Activated naive CD8-positive, alpha-beta T cell treated with anti-CD3 and anti-CD28 coated beads, Interleukin-2, amount 10 ng/mL, durations not matched to agents 7 days and 5 days (primary cell): ENCODE results near the gene ADARB1. TPM values are rescaled to one million over a fixed set of nuclear protein-coding genes. Genes with fewer than 3 reads are reported as not detected.

Experiments used
- ATAC-seq: fragments of 150-1000 bp; cut with Tn5 transposase; one replicate; pipeline ENCODE4 v1.10.0; 2021; ENCODE audit warnings: low read depth, moderate library complexity
- POLR2A ChIA-PET: fragments of 350-600 bp; sonication (Branson Sonifier 250); formaldehyde crosslinking; loops from one replicate; lab custom pipeline; 2021; ENCODE audit warnings: antibody characterized with exemption; lab: Charles Lee
- DNase-seq: peaks from one replicate; pipeline ENCODE4 v3.0.0; 2021
- H3K27ac Mint-ChIP-seq: one replicate; pipeline ENCODE4 v1.8.0; 2022; ENCODE audit warnings: mild to moderate bottlenecking, mixed read lengths
- H3K27me3 Mint-ChIP-seq: one replicate; pipeline ENCODE4 v1.8.0; 2022; ENCODE audit warnings: mild to moderate bottlenecking, moderate library complexity, mixed read lengths
- H3K36me3 Mint-ChIP-seq: one replicate; pipeline ENCODE4 v1.8.0; 2021; ENCODE audit warnings: mild to moderate bottlenecking, mixed read lengths
- H3K4me1 Mint-ChIP-seq: one replicate; pipeline ENCODE4 v1.8.0; 2021; ENCODE audit warnings: mixed read lengths
- H3K4me3 Mint-ChIP-seq: one replicate; pipeline ENCODE4 v1.8.0; 2022; ENCODE audit warnings: mild to moderate bottlenecking, moderate library complexity, mixed read lengths
- H3K9me3 Mint-ChIP-seq: one replicate; pipeline ENCODE4 v1.8.0; 2021; ENCODE audit warnings: mixed read lengths
- total RNA-seq, 2 experiments: library from RNA; stranded (reverse); gene quantifications; one replicate each; pipeline ENCODE4 v1.2.3, GENCODE V29; 2021

Gene ADARB1
- total RNA-seq, 2 experiments from 2014 or later = 48.3 to 48.4 TPM

DNA sequence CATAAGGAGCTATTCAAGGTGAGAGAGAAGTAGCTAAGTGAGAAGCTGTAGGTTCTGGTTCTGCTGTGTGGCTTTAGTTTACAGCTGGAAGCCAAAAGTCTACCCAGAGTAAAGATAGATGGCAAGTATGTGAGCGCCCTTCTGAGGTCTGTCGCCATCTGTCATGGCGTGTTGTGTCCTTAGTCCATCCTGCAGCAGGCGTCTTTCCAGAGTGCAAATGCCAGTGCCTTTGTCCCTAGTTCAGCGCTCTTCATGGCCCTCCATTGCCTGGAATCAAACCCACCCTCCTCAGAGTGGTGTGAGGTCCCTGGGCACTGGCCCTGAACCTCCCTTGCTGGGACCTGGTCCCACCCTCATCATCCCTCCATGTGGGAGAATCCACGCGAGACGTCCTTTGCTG is 96.6 kb downstream of the ADARB1 start:
- no peak for DNase-seq
- Mint-ChIP-seq H3K4me3 (no peak overlapping the region), H3K4me1 (peaks cover 20% of the 10 kb centered on the region), H3K27me3 (no peaks in the 10 kb centered on the region), H3K36me3 (peaks cover 12% of the 10 kb centered on the region), H3K9me3 (no peaks in the 10 kb centered on the region), H3K27ac (no peak overlapping the region)
- no peak for ATAC-seq
- POLR2A ChIA-PET = no interaction called here

DNA sequence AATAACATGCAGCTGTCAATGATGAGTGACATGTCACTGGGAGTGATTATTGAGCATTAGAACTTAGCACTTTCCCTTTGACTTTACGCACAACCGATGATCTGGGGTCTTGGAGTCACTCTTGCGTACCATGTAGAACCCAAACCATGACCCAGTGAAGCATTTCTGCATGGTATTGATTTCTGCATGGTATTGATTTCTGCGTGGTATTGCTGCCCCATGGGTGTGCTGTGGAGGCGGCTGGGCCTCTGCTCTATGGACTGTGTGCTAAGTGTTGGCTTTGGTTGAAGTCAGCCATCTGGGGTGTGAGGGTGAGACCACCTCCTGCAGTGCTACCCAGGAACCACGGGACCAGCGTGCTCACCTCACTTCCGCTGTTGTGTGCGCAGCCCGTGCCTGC is 98.0 kb downstream of the ADARB1 start:
- H3K9me3 Mint-ChIP-seq = no peaks in the 10 kb centered on the region
- DNase-seq (no peak), ATAC-seq (no peak)
- no peak overlapping the region for H3K4me3 Mint-ChIP-seq
- H3K27me3 Mint-ChIP-seq = no peaks in the 10 kb centered on the region
- H3K36me3 Mint-ChIP-seq = peaks cover 17% of the 10 kb centered on the region
- no peak overlapping the region for H3K27ac Mint-ChIP-seq
- H3K4me1 Mint-ChIP-seq = peaks cover 20% of the 10 kb centered on the region
- POLR2A ChIA-PET = no interaction called here

DNA sequence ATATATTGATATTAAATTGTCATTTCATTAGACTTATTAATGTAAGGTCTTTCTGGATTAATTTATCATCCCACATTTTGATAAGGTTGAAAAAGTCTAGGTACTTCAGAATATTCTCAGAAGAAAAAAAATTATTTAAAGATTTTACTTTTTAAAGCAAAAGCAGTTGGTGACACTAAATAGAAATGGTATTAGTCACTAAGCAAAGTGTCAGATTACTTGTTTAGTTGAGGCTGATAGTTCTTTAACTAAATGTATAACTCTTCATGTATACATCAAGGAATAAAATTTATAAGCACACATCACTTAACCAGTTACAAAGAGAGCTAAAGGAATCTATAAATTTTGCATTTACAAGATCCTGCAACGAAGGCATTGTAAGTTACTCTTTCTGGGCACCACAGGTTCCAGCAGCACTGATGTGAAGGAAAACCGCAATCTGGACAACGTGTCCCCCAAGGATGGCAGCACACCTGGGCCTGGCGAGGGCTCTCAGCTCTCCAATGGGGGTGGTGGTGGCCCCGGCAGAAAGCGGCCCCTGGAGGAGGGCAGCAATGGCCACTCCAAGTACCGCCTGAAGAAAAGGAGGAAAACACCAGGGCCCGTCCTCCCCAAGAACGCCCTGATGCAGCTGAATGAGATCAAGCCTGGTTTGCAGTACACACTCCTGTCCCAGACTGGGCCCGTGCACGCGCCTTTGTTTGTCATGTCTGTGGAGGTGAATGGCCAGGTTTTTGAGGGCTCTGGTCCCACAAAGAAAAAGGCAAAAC is 101.1 kb downstream of the ADARB1 start:
- no peak overlapping the region for H3K27ac Mint-ChIP-seq
- H3K36me3 Mint-ChIP-seq = peaks cover 15% of the 10 kb centered on the region
- POLR2A ChIA-PET = interaction anchor here (0.6 kb wide), 1 partner anchor 1043 kb away, joined by 5 read pairs; no protein-coding TSS in a partner anchor
- H3K4me3 Mint-ChIP-seq = no peak overlapping the region
- H3K4me1 Mint-ChIP-seq = peaks cover 7% of the 10 kb centered on the region
- DNase-seq (no peak), ATAC-seq (no peak)
- H3K27me3 Mint-ChIP-seq = no peaks in the 10 kb centered on the region
- no peaks in the 10 kb centered on the region for H3K9me3 Mint-ChIP-seq

- Mint-ChIP-seq H3K27ac (no peak overlapping the region), H3K4me1 (peaks cover 2% of the 10 kb centered on the region), H3K27me3 (no peaks in the 10 kb centered on the region), H3K9me3 (no peaks in the 10 kb centered on the region), H3K36me3 (peaks cover 13% of the 10 kb centered on the region), H3K4me3 (no peak overlapping the region)
- ATAC-seq (no peak), DNase-seq (no peak)
- POLR2A ChIA-PET = interaction anchor here (0.6 kb wide), 1 partner anchor 1043 kb away, joined by 5 read pairs; no protein-coding TSS in a partner anchor
These were observed 101.8 kb downstream of the ADARB1 start for GRCh38 chr21:45176141-45176540.

- Mint-ChIP-seq H3K36me3 (peaks cover 6% of the 10 kb centered on the region), H3K4me3 (no peak overlapping the region), H3K4me1 (no peaks in the 10 kb centered on the region), H3K9me3 (no peaks in the 10 kb centered on the region), H3K27ac (no peak overlapping the region), H3K27me3 (no peaks in the 10 kb centered on the region)
- ATAC-seq (no peak), DNase-seq (no peak)
- POLR2A ChIA-PET = no interaction called here
These were observed 102.7 kb downstream of the ADARB1 start for GRCh38 chr21:45177039-45177438.

- no peak overlapping the region for H3K27ac Mint-ChIP-seq
- peaks cover 5% of the 10 kb centered on the region for H3K36me3 Mint-ChIP-seq
- H3K27me3 Mint-ChIP-seq = no peaks in the 10 kb centered on the region
- POLR2A ChIA-PET = no interaction called here
- no peaks in the 10 kb centered on the region for H3K9me3 Mint-ChIP-seq
- no peak for DNase-seq
- H3K4me1 Mint-ChIP-seq = no peaks in the 10 kb centered on the region
- ATAC-seq = no peak
- no peak overlapping the region for H3K4me3 Mint-ChIP-seq
These were observed 103.8 kb downstream of the ADARB1 start for GRCh38 chr21:45178070-45178608.

DNA sequence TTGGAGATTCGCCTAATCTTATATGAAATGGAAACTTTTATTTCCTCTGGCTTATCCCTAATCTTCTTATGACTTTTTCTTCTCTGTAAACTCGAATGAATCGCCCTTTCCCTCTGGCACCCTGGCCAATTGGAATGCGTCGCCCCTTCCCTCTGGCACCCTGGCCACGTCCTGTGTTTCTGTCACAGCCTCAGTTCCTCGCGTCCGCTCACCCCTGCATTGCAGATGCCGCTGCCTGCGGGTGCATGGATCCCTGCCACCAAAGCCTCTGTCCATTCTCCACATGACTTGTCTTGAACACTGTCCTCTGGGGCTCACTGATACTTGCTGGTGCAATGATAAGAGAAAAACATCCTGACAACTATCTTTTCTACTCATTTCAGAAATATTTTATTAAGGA is 104.6 kb downstream of the ADARB1 start:
- DNase-seq (no peak), ATAC-seq (no peak)
- Mint-ChIP-seq H3K4me3 (no peak overlapping the region), H3K27me3 (no peaks in the 10 kb centered on the region), H3K4me1 (no peaks in the 10 kb centered on the region), H3K27ac (no peak overlapping the region), H3K36me3 (peaks cover 9% of the 10 kb centered on the region), H3K9me3 (no peaks in the 10 kb centered on the region)
- POLR2A ChIA-PET = no interaction called here

- Mint-ChIP-seq H3K9me3 (no peaks in the 10 kb centered on the region), H3K4me3 (no peak overlapping the region), H3K27me3 (no peaks in the 10 kb centered on the region), H3K27ac (no peak overlapping the region), H3K4me1 (no peaks in the 10 kb centered on the region), H3K36me3 (peaks cover 9% of the 10 kb centered on the region)
- DNase-seq (no peak), ATAC-seq (no peak)
- POLR2A ChIA-PET = no interaction called here
These were observed 105.3 kb downstream of the ADARB1 start for GRCh38 chr21:45179568-45180245.

- DNase-seq (no peak), ATAC-seq (no peak)
- POLR2A ChIA-PET = no interaction called here
- no peak overlapping the region for H3K27ac Mint-ChIP-seq
- H3K4me1 Mint-ChIP-seq = no peaks in the 10 kb centered on the region
- no peak overlapping the region for H3K4me3 Mint-ChIP-seq
- H3K27me3 Mint-ChIP-seq = no peaks in the 10 kb centered on the region
- H3K9me3 Mint-ChIP-seq = no peaks in the 10 kb centered on the region
- peaks cover 14% of the 10 kb centered on the region for H3K36me3 Mint-ChIP-seq
These were observed 105.8 kb downstream of the ADARB1 start for GRCh38 chr21:45180246-45180599.

DNA sequence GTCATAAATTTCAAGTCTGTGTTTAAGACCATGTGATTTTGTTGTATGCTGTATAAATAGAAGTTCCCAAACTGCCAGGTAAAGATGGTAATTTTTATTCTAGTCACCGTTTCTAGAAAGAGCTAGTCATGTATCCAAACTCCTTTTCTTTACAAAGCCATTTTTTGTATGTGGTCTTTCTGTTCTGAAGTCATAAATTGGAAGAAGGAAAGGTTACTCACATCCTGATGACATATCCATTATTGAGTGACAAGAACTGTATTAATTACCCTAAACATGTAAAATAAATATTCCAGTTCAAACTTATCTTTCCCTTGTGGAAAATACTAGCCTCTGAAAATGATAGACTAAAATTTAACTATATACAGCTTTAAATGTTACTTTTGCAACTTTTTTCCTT is 108.6 kb downstream of the ADARB1 start:
- peaks cover 9% of the 10 kb centered on the region for H3K9me3 Mint-ChIP-seq
- no peaks in the 10 kb centered on the region for H3K4me1 Mint-ChIP-seq
- ATAC-seq = no peak
- no peak overlapping the region for H3K27ac Mint-ChIP-seq
- no peaks in the 10 kb centered on the region for H3K27me3 Mint-ChIP-seq
- DNase-seq = no peak
- H3K36me3 Mint-ChIP-seq = peaks cover 36% of the 10 kb centered on the region
- H3K4me3 Mint-ChIP-seq = no peak overlapping the region
- POLR2A ChIA-PET = no interaction called here

- H3K4me1 Mint-ChIP-seq = no peaks in the 10 kb centered on the region
- peaks cover 45% of the 10 kb centered on the region for H3K36me3 Mint-ChIP-seq
These were observed 109.5 kb downstream of the ADARB1 start for GRCh38 chr21:45183852-45184251.

GRCh38 chr21:45184869-45185268 is 110.5 kb downstream of the ADARB1 start:
- Mint-ChIP-seq H3K9me3 (peaks cover 16% of the 10 kb centered on the region), H3K4me3 (no peak overlapping the region), H3K27me3 (no peaks in the 10 kb centered on the region), H3K36me3 (peaks cover 55% of the 10 kb centered on the region), H3K27ac (no peak overlapping the region), H3K4me1 (no peaks in the 10 kb centered on the region)
- POLR2A ChIA-PET = no interaction called here
- no peak for DNase-seq
- no peak for ATAC-seq

More at GRCh38 chr21:45183852-45184251, 109.5 kb downstream of the ADARB1 start:
- H3K4me3 Mint-ChIP-seq = no peak overlapping the region
- no peak overlapping the region for H3K27ac Mint-ChIP-seq
- no peak for ATAC-seq
- no peaks in the 10 kb centered on the region for H3K27me3 Mint-ChIP-seq
- H3K9me3 Mint-ChIP-seq = peaks cover 14% of the 10 kb centered on the region
- DNase-seq = no peak
- POLR2A ChIA-PET = no interaction called here

DNA sequence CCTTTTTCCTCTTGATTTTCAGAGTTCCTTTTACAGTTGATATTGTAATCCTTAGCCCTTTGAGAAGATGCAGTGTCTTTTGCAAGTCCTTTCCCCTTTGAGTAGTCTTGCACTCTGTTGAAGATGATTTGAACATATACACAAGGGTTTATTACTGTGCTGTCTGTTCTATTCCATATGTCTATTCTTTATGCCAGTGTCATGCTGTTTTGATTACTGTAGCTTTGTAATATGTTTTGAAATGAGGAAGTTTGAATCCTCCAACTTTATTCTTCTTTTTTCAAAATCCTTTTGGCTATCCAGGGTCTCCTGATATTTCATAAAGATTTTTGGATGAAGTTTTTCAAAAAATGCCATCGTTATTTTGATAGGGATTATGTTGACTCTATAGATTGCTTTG is 112.3 kb downstream of the ADARB1 start:
- Mint-ChIP-seq H3K27me3 (no peaks in the 10 kb centered on the region), H3K4me1 (no peaks in the 10 kb centered on the region), H3K4me3 (no peak overlapping the region), H3K9me3 (peaks cover 21% of the 10 kb centered on the region), H3K27ac (no peak overlapping the region), H3K36me3 (peaks cover 68% of the 10 kb centered on the region)
- DNase-seq (no peak), ATAC-seq (no peak)
- POLR2A ChIA-PET = no interaction called here

DNA sequence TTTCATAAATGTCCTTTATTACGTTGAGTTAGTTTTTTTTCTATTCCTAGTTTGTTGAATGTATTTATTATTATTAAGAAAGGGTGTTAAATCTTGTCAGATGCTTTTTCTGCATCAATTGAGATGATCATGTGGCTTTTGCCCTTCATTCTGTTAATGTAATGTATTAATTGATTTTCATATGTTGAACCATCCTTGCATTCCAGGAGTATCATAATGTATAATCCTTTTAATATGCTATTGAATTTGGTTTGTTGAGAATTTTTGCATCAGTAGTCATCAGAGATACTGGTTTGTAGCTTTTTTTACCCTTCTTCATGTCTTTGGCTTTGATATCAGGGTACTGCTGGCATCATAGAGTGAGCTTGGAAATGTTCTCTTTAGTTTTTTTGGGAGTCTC is 113.3 kb downstream of the ADARB1 start:
- Mint-ChIP-seq H3K9me3 (peaks cover 21% of the 10 kb centered on the region), H3K4me1 (no peaks in the 10 kb centered on the region)

More for the DNA sequence above, 113.3 kb downstream of the ADARB1 start:
- H3K36me3 Mint-ChIP-seq = peaks cover 74% of the 10 kb centered on the region
- no peak overlapping the region for H3K27ac Mint-ChIP-seq
- DNase-seq = no peak
- POLR2A ChIA-PET = no interaction called here
- no peak overlapping the region for H3K4me3 Mint-ChIP-seq
- H3K27me3 Mint-ChIP-seq = no peaks in the 10 kb centered on the region
- no peak for ATAC-seq
